ENCODE measurements around the gene CCDC77.

The CCDC77 gene

DNA sequence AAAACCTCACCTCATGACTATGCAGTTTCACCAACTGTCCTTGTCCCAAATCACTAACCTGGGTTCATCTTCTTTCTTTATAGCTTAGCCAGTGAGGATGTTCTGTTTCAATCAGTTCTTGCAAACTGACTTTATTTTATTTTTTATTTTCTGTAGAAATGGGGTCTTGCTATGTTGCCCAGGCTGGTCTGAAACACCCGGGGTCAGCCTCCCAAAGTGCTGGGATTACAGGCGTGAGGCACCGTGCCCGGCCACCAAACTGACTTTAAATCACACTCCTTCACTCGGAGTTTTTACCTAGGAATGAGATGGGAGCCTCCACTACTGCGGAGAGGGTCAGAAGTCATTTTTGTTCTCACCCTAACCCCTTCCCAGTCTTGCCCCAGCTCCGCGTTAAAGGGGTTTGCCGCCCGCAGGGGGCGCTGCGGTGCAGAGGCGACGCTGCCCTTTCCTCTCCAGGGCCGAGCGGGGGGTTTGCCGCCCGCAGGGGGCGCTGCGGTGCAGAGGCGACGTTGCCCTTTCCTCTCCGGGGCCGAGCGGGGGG lies 51.3 kb downstream of the CCDC77 start:
- in situ Hi-C loops (cut with MboI; ENCODE audit: low sequenced_read_pairs): no loop called here

DNA sequence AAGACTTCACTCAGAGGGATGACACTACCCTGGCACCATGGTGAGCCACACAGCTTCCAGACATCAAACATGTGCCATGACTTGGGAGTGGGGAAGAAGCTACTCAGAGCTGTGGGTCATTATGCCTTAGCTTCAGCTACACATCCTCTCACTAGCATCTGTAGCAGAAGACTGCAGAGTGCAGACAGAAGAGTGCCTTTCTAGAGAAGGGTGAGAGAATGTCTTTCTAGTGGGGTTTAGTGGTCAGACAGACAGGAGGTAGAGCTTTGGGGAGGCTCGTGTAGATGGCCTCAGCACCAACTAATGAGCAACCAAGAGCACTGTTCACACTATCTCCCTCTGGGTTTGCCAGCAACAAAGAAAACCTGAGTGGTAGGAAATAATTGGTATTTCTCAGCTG lies 53.4 kb downstream of the CCDC77 start:
- in situ Hi-C loops (cut with MboI; ENCODE audit: low sequenced_read_pairs): no loop called here

DNA sequence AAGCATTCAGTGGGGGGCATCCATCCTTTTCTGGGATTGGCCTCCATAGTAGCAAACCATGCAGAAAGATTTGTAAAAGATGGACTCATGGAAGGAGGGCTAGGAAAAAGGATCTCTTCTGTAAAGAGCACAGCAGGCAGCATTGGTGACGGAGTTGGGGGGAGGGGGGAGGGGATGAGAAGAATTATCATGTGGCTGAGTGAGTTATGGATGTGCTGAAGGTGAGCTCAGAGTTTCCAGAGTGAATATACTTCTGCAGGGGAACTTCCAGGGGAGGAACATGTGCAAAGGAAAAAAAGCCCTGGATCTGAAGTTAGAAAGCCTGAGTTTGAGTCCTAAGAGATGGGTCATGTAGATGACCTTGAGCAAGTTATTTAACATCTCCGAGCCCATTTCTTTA lies 54.4 kb downstream of the CCDC77 start:
- in situ Hi-C loops (cut with MboI; ENCODE audit: low sequenced_read_pairs): no loop called here

DNA sequence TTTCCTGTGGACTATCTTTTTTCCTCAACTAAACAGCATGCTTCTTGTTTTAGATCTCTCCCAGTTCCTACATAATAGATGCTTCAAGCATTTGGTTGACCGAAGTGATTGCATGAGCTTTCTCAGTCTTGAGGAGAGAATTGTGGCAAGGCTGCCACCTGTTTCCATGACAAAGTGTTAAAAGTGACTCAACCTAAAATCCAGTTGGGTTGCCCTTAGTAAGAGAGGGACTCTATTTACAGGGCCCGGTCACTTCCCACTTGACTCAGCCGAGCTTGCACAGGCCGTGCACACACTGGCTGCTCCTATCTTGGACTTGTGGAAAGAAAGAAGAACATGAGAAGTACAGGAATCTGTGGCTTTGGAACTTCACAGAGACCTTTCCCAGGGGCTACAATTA lies 56.2 kb downstream of the CCDC77 start:
- in situ Hi-C loops (cut with MboI; ENCODE audit: low sequenced_read_pairs): no loop called here

GRCh38 chr12:459050-459429 lies 57.6 kb downstream of the CCDC77 start:
- in situ Hi-C loops (cut with MboI; ENCODE audit: low sequenced_read_pairs): no loop called here

DNA sequence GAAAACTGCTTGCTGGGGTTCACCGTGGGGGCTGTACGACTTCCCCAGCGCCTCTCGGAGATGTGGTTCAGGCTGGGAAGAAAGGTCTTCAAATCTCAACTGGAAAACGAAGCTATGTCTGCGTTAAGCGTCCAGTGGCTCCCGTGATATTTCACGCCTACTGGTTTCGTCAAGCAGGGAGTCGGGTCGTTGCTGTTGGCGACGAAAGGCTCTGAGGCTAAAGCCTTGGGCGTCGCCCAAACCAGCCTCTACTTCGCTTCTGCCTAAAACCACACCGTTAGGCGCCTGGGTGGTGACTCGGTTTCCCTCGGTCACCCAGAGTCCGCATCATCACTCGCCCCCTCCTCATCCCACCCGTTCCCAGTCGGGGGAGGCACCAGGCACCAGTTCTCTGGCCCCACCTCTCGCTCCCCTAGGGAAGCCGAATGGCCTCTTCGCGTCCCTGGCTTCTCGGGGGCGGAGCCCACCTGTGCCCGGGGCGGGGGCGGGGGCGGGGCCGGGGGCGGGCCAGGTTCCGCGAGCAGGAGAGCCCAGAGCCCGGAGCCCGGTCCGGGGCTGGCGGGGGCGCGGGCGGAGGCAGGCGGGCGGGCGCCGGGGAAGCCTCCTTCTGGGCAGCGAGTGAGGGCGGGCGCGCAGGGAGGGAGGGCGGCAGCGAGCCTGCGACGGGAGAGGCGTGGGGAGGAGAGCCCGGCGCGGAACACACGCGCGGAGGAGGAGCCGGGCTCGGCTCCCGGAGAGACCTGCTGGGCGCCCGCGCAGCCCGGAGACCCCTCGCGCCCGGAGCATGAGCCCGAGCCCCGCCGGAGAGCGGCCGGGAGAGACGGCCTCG lies 58.2 kb downstream of the CCDC77 start, which contains the start of gene B4GALNT3:
Gene B4GALNT3 (plus strand): TSS at position 510 of the 829 bp plus-strand sequence. CDS start 438 bp downstream, outside the sequence.
- in situ Hi-C loops (cut with MboI; ENCODE audit: low sequenced_read_pairs): no loop called here

- in situ Hi-C loops (cut with MboI; ENCODE audit: low sequenced_read_pairs): no loop called here
Observed at GRCh38 chr12:460261-461230, 59.1 kb downstream of the CCDC77 start.

DNA sequence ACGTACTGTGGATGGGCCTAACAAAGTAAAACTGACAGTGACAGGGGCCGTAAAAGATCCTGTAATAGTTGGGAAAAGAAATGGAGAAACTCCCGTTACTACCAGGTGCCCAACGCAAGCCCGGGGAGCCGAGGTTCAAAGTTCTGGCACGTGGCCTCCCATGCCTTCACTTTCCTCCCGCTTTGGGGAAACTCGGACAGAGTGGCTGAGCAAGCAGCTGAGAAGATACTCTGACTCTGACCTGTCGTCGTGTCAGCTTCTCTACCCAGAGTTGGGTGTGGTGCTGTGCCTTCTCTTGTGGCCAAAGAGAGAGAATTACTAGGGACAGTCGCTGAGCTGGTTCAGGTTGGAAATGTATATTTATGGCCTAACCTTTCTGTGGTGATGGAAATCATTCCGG lies 60.0 kb downstream of the CCDC77 start:
- in situ Hi-C loops (cut with MboI; ENCODE audit: low sequenced_read_pairs): no loop called here

DNA sequence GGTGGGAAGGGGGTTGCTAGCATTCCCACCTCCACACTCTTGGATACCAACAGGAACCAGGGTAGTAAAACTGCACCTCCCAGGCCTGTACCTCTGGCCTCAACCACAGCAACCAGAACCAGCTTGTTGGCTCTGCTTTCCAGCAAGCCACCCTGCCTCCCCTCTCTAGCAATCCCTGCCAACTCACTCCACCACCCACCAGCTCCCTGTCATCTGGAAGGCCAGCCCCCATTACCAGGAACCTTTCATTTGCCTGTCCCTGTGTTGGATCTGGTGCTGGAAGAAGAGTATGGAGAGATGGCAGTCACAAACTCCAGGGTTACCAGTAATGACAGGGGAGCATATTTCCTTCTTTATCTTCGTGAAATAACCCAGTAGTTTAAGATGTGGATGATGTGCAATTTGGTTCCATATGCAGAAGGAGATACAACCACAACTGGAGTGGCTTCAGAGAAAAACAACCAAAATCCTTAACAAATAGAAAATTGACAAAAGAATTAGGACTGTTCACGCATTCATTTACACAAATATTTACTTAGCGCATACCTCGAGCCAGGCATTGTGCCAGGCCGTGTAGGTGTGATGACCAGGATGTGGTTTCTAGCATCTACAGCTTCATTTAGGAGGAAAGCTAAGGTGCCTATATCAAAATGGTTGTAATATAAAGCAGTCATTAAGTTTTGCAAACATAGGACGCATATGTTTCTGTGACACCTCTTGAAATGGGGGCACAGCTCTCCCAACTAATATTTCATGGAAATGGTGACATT lies 61.7 kb downstream of the CCDC77 start:
- in situ Hi-C loops (cut with MboI; ENCODE audit: low sequenced_read_pairs): no loop called here

DNA sequence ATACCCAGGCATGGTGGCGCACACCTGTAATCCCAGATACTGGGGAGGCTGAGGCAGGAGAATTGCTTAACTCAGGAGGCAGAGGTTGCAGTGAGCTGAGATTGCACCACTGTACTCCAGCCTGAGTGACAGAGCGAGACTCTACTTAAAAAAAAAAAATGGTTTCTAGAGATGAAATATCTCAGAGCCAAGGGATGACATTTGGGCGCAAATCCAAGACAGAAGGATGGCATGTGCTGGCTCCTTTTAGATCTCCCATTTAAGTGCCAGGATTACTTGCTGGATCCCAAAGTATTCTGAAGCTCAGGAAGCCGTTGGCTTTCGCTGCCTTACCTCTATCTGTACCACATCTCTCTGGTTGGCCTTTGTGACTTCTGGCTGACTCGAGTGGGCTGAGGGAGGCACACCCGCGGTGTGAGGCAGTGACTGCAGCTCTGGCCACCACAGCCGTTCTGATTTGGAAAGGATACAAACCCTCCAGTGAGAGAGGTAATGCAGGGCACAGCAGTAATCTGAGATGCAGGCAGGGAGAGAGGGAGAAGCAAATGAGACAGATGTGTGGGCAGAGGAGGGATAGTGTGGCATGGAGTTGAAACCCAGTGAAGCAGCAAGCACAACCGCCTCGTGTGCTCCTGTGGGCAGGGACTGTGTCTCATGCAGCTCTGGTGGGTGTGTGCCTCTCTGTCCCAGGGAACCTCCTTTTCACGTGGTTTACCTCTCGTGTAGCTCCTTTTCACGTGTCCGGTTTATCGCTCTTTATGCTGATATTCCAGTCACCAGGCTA lies 63.2 kb downstream of the CCDC77 start:
- in situ Hi-C loops (cut with MboI; ENCODE audit: low sequenced_read_pairs): no loop called here

GRCh38 chr12:466039-466438 lies 64.6 kb downstream of the CCDC77 start:
- in situ Hi-C loops (cut with MboI; ENCODE audit: low sequenced_read_pairs): no loop called here

- in situ Hi-C loops (cut with MboI; ENCODE audit: low sequenced_read_pairs): no loop called here
Observed at GRCh38 chr12:466762-467161, 65.3 kb downstream of the CCDC77 start.

- in situ Hi-C loops (cut with MboI; ENCODE audit: low sequenced_read_pairs): no loop called here
Observed at GRCh38 chr12:467591-467990, 66.1 kb downstream of the CCDC77 start.

DNA sequence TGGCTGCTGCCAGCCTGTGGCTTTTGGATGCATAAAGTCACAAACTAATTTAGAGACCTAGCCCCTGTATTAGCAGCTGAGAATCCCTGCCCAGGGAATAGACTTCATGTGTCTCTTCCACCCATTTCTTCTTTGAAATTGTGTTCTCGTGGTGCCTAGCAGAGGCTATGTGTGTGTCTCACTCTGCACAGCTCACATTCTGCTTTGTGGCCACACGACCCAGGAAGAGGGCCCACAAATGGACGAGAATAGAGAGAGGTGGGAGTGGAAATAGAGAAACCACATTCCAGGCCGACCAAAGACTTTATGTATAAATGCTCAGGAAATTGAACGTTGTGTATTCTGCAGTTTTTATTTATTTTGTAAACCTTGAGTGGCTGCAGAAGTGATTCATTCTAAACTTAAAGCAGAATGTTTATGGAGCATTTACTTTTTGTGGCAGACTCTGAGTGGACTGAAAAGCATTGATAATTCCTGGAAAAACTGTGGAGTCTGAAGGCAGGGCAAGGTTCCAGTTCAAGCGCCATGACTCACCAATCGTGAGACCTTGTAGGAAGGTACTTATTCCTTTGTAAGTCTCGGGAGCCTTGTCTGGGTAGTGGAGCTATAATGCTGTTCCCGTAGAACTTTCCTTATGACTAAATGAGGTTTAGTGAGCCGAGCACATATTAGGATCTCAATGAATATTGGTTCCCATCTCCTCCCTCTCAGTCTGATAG lies 67.4 kb downstream of the CCDC77 start:
- in situ Hi-C loops (cut with MboI; ENCODE audit: low sequenced_read_pairs): no loop called here

DNA sequence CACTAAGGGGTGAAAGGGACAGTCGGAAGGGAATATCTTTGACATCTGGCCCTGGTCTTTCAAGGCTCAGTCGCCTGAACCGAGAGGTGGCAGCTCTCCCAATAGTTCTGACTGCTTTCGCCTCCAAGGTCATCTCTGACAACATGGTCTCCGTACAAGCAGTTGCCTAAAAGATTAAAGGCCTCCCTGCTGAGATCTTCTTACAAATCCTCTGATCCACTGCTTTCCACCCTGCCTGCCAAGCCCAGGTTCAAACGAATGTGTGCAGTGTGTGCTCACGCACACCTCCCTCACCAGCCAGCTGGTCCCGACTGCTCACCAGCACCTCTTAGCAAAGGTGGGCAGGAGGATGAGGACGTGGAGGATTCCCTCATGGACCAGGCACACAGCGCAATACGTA lies 68.7 kb downstream of the CCDC77 start:
- in situ Hi-C loops (cut with MboI; ENCODE audit: low sequenced_read_pairs): no loop called here

- in situ Hi-C loops (cut with MboI; ENCODE audit: low sequenced_read_pairs): no loop called here
Observed at GRCh38 chr12:473198-473597, 71.8 kb downstream of the CCDC77 start.

DNA sequence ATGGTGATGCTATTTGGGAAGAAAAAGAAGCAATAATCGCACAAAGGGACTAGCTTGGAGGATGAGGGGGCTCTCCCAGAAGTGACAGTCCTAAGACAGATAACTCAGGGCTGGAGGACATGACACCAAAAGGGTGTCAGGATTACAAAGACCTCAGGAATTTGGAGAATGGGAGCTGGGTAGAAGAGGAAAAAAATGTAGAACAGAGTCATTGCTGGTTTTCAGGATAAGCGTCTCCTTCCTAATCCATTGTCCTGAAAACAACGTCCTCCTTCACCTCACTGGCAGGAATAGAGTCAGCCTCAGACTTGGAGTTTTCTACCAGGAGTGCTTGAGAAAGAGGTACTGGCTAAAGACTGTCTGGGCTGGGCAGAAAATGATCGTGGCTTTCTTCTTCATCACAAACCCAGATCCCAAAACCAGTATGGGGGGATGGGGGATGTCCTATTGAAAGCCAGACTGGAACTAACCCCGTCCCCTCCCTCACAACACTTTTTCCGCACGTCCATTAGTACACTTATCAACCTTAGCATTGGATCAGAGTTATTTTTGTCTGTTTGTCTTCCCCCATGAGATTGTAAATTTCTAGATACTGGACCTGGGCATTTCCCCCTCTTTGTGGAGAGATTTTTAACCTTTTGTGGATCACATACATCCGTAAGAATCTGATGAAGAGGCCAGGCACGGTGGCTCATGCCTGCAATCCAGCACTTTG lies 72.6 kb downstream of the CCDC77 start:
- in situ Hi-C loops (cut with MboI; ENCODE audit: low sequenced_read_pairs): no loop called here

DNA sequence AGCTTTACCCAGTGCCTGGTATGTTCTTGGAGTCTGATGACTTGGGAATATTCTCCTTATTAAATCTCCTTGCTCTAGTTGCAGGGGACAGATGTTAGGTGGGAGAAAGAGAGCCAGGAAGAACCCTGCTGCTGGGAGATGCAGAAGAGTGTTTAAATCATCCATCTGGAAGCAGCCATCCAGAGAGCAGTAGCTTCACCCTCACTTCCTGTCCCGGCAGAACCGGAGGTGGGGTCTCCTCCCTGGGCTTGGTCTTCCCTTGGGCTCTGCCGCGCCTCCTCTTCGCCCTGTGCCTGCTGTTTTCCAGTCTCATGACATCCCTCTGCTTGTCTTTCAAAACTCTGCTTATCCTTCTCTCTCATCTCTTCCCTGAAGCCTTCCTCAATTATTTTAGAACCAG lies 73.8 kb downstream of the CCDC77 start:
- in situ Hi-C loops (cut with MboI; ENCODE audit: low sequenced_read_pairs): no loop called here

- in situ Hi-C loops (cut with MboI; ENCODE audit: low sequenced_read_pairs): no loop called here
Observed at GRCh38 chr12:479161-479560, 77.7 kb downstream of the CCDC77 start.
